ENCODE results near the gene KCNS1.
"Not testable (repeated sequence)": the region's sequence is repeated elsewhere in the genome, so short reads cannot be mapped to it uniquely, and the experiment has no call there.

Gene KCNS1

GRCh38 chr20:45100563-45101245 is at the start of gene KCNS1:
TSS of gene KCNS1 (minus strand) at chr20:45101127. CDS start at chr20:45099236, 1,891 bp downstream.
- DNase-seq: no peak

- no peak for DNase-seq
These were observed 48.1 kb upstream of the KCNS1 start for GRCh38 chr20:45149062-45149461.

- no peak for DNase-seq
These were observed 39.9 kb upstream of the KCNS1 start for GRCh38 chr20:45140836-45141235.

- not testable (repeated sequence) for DNase-seq
These were observed 38.9 kb upstream of the KCNS1 start for GRCh38 chr20:45139733-45140375.

- peak; percentile 14 for DNase-seq
These were observed 37.8 kb upstream of the KCNS1 start for GRCh38 chr20:45138561-45139300.

- DNase-seq: no peak
These were observed 36.0 kb upstream of the KCNS1 start for GRCh38 chr20:45136911-45137310.

GRCh38 chr20:45128099-45128498 is 27.2 kb upstream of the KCNS1 start:
- DNase-seq: no peak

- no peak for DNase-seq
These were observed 23.4 kb upstream of the KCNS1 start, which contains the start of gene WFDC12 for GRCh38 chr20:45124365-45124764. TSS of gene WFDC12 (minus strand) at chr20:45124465. CDS start at chr20:45124447, 18 bp downstream.

- no peak for DNase-seq
These were observed 20.5 kb upstream of the KCNS1 start for GRCh38 chr20:45121388-45121787.

GRCh38 chr20:45119556-45120266 is 18.8 kb upstream of the KCNS1 start:
- DNase-seq: no peak

- DNase-seq: no peak
These were observed 17.1 kb upstream of the KCNS1 start for GRCh38 chr20:45118028-45118427.

- DNase-seq: peak; percentile 19
These were observed 16.7 kb upstream of the KCNS1 start for GRCh38 chr20:45117581-45117980.

- no peak for DNase-seq
These were observed 14.9 kb upstream of the KCNS1 start for GRCh38 chr20:45115829-45116228.

- no peak for DNase-seq
These were observed 14.5 kb upstream of the KCNS1 start for GRCh38 chr20:45115386-45115774.

GRCh38 chr20:45114465-45115385 is 13.8 kb upstream of the KCNS1 start, which contains the start of gene WFDC5:
TSS of gene WFDC5 (minus strand) at chr20:45115174. CDS start at chr20:45115083, 91 bp downstream.
- no peak for DNase-seq

- no peak for DNase-seq
These were observed 12.9 kb upstream of the KCNS1 start for GRCh38 chr20:45113865-45114264.

GRCh38 chr20:45112754-45113153 is 11.8 kb upstream of the KCNS1 start:
- no peak for DNase-seq

- DNase-seq: peak; percentile 19
These were observed 11.0 kb upstream of the KCNS1 start for GRCh38 chr20:45111799-45112471.

GRCh38 chr20:45111285-45111684 is 10.4 kb upstream of the KCNS1 start:
- no peak for DNase-seq

- DNase-seq: no peak
These were observed 9.4 kb upstream of the KCNS1 start for GRCh38 chr20:45110301-45110700.

GRCh38 chr20:45109634-45110033 is 8.7 kb upstream of the KCNS1 start:
- no peak for DNase-seq

All from NCI-H146 (cell line).